A673 (cell line): ENCODE measurements around the gene HES7.

Source experiments
- EZH2 ChIP-seq: fragments of 200-600 bp; sonication (generic); IDR thresholded peaks from 2 replicates; pipeline ENCODE4 v1.6.1; 2017; ENCODE audit warnings: borderline replicate concordance, low read depth, mild to moderate bottlenecking, mixed read lengths, antibody characterized with exemption, low read length; ENCODE audit not compliant: poor library complexity, severe bottlenecking
- TF ChIP-seq, protein P1 (sequence below): fragments of 300-800, 200-600 bp; sonication (generic); conservative IDR thresholded peaks from 2 replicates; pipeline ENCODE4 v1.5.1; 2017; ENCODE audit warnings: low read depth, mild to moderate bottlenecking, antibody characterized with exemption, low read length, moderate library complexity, mixed read lengths

DNA sequence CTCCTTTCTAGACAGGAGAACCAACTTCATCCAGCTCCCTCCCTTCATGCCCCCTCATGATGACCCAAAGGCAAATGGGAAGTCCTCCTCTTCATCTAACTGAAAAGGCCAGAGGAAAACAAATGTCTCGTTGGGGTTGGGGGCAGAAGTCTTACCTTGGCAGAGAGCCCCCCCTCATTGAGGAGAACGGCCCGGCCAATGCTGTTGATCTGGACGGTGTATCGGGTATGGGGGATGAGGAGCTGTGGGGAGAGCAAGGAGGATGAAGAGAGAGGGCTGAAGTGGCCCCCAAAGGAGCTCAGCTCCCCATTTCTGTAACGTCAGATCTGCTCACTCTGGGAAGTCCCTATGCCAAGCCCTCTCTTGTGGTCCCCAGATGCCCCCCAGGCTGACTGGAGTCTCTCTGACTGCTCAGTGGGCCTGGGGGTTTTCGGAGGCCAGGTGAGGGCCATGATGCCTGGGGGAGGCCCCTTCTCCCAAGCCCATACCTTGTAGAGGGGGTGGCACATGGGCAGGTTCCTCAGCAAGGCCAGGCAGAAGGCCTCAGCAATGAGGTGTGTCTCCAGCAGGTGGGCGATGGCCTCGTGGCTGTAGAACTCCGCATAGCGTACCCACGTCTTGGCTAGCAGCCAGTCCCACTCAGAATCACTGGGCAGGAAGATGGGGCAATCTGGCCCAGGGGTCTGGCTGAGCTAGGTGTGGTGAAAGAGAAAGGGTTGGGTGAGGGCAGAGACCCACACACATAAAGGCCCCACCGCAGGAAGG lies 47.2 kb downstream of the HES7 start:
- TF ChIP-seq, protein P1, sequence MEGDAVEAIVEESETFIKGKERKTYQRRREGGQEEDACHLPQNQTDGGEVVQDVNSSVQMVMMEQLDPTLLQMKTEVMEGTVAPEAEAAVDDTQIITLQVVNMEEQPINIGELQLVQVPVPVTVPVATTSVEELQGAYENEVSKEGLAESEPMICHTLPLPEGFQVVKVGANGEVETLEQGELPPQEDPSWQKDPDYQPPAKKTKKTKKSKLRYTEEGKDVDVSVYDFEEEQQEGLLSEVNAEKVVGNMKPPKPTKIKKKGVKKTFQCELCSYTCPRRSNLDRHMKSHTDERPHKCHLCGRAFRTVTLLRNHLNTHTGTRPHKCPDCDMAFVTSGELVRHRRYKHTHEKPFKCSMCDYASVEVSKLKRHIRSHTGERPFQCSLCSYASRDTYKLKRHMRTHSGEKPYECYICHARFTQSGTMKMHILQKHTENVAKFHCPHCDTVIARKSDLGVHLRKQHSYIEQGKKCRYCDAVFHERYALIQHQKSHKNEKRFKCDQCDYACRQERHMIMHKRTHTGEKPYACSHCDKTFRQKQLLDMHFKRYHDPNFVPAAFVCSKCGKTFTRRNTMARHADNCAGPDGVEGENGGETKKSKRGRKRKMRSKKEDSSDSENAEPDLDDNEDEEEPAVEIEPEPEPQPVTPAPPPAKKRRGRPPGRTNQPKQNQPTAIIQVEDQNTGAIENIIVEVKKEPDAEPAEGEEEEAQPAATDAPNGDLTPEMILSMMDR: no peak
- TF ChIP-seq EZH2: no peak
